HG02571 (cell line): ENCODE results near the gene DDX4.

Experiments
- ATAC-seq: cut with Tn5 transposase; IDR thresholded peaks from one replicate; pipeline ENCODE4 v1.9.1; 2021; ENCODE audit warnings: mild to moderate bottlenecking, moderate library complexity; ENCODE audit not compliant: unreplicated experiment

Gene DDX4

DNA sequence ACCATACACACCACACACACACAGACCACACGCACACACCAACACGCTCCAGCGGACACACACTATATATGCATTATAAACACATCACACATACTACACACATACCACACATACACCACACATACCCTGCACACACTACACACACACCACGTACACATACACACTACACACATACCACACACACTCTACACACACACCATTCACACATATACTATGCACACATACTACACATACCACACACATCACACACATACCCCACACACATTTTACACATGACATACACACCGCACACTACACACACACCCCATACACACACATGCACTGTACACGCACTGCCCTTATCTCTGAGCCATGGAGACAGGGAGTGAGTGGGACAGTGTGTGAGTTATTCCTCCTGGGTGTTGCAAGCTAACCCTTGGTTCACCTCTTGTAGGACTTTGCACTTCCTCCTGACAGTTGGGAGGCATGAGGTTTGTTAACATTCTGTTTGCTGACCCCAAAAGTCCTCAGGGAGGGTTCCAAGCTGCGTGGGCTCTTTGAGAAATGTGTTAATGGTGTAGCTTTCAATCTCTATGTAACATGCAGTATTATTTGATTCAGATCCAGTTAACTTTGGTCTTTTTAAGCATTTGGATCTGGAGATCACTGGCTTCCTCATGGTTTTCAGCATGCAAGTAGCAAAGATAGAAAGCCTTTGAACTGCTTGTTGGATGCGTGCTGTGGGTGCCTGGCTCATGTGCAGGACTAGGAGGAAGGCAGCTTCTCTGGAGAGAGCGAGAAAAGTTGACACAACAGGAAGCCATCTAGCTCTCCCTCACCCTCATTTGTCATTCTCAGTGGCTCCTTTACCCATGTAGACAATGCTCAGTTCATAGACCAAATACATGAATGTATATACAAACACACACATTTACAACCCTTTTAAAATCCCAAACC is 127.0 kb downstream of the DDX4 start:
- no peak for ATAC-seq

DNA sequence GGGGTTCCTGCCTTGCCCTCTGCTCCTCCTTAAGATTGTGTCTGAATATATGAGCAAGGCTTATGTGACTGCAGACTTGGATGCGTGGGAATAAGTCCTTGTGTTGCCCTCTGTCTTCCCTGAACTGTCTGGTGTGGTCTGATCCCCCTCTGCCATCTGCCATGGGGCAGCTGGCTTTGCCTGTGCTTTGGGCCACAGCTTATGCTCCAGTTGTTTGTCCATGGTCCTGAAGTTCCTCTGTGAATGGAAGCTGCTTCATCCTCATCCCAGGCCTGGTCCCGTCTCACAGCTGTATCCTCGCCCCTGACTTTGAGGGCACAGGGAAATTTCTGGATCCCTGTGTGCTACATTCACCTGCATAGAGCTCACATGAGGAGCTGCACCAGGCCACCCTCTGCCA is 128.0 kb downstream of the DDX4 start:
- no peak for ATAC-seq

GRCh38 chr5:55866485-55866884 is 128.6 kb downstream of the DDX4 start:
- ATAC-seq: no peak
